HG02885 (cell line): ENCODE measurements around the gene CEP295NL.
"Not testable (repeated sequence)": the region's sequence is repeated elsewhere in the genome, so short reads cannot be mapped to it uniquely, and the experiment has no call there.

ENCODE experiments used
- ATAC-seq: cut with Tn5 transposase; IDR thresholded peaks from one replicate; pipeline ENCODE4 v1.9.1; 2021; ENCODE audit warnings: mild to moderate bottlenecking; ENCODE audit not compliant: unreplicated experiment, poor library complexity

CEP295NL gene

DNA sequence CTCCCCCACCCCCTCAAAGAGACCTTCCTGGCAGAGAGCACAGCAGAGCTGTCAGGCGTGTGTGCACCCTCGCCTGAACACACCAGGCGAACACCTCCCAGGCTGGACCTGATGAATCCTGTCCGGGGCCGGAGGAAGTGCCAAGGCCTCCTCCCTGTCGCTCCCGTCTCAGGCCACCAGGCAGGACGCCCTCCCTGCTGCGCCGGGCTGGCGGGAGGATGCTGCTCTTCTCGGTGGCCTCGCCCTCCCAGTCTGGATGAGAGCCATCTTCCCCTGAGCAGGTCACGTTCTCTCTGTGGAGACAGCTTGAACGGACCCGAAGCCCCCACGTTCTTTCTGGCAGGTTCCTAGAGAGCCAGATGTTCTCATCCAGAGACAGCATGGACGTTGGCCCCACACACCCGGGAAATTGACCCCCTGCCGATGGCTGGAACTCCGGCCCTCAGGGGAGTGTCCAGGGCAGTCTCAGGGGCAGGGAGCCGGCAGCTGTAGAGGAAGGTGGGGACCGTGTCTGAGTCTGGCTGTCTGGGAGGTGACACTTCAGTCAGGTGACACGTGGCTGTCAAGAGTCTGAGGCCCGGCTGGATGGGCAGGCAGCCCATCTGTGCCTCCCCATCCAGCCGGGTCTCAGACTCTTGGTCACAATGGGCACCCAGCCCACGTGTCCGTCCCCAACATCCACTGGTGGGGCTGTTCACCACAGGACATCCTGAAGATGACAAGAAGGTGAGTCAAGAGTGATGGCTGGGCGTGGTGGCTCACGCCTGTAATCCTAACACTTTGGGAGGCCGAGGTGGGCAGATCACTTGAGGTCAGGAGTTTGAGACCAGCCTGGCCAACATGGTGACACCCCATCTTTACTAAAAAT lies 27.1 kb upstream of the CEP295NL start:
- no peak for ATAC-seq

DNA sequence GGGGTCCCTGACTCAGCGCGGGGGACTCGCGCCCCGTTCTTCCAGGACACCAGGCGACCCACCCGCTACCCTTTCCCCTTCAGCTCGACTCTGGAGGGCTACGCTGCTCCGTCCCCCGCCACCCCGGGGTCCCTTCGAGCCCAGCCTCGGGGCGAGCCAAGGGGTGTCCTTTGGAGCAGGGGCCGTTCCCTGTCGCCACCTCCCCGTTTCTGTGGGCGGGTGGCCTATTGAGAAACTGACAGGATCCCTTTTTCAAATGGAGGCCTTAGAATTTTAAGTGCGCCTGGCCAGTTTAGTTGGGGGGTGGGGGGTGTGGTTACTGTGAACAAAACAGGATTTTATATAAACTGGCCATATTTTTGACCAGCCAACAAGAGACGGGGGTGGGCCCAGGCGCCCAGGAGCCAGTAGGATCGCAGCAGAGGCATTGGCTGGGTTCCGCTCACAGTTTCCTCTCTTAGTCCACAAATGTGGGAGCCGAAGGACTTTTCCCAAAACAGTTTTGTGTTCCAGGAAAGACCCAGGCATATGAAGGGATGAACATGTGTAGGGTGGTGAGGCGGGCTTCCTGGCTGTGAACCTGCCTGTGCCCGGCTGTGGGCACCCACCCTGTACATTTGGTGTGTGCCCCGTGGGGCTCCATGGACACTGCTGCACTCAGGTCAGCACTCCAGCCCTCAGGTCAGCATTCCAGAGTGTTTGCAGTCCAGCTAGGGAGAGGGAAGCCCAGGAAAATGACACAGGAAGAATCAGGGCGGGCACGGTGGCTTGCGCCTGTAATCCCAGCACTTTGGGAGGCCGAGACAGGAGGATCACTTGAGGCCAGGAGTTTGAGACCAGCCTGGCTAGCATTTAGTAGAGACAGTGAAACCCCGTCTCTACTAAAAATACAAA lies 22.9 kb upstream of the CEP295NL start:
- no peak for ATAC-seq

DNA sequence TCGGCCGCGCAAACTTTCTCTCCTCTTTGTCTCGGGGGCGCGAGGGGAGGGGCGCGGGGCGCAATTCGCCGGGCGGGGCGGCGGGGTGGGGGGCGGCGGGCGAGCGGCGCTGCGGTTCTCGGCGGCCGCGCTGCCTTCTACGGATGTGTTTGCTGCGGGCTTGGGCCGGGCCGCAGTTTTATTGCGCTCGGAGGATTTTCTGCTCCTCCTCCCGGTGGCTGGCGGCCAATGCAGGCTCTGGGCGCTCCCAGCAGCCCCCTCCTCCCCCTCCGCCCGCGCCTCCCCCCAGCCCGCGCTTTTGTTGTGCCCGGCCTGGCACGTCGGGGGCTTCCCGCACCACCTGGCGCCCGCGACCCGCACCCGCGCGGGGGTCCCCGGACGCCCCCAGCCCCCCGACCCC lies 22.2 kb upstream of the CEP295NL start, which contains the start of gene TIMP2:
TIMP2 (minus strand) TSS at position 154 of the 400 bp plus-strand sequence. CDS start 299 bp downstream, outside the sequence.
- ATAC-seq, result no peak

DNA sequence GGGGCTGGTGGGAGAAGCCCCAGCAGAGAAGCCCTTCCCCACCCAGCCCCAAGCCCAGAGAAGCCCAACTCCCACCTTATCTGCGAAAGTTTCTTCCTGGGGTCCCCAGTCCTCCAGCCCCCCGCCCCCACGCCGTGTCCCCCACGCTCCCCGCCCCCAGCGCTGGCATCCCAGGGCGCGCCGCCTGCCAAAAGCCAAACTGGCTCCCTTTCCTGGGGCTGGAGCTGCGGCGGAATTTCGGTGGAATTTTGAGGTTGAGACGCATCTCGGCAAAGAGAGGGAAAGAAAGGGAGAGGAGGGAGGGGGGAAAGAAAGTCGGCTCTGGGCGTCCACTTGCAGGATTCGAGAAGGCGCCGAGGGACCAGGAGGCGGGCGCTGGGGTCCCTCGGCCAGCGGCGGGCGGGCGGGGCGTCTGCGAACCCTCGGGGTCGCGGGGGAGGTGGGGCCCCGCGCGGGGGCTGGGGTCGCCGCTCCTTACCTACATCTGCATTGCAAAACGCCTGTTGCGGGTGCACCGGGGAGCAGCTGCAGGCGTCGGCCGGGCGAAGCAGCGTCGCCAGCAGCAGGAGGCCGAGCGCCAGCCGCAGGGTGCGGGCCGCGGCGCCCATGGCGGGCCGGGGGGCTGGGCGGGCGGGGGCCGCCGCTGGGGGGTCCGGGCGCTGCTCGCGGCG lies 21.6 kb upstream of the CEP295NL start:
- no peak for ATAC-seq

GRCh38 chr17:78923660-78924453 lies 20.9 kb upstream of the CEP295NL start:
- ATAC-seq, result no peak

DNA sequence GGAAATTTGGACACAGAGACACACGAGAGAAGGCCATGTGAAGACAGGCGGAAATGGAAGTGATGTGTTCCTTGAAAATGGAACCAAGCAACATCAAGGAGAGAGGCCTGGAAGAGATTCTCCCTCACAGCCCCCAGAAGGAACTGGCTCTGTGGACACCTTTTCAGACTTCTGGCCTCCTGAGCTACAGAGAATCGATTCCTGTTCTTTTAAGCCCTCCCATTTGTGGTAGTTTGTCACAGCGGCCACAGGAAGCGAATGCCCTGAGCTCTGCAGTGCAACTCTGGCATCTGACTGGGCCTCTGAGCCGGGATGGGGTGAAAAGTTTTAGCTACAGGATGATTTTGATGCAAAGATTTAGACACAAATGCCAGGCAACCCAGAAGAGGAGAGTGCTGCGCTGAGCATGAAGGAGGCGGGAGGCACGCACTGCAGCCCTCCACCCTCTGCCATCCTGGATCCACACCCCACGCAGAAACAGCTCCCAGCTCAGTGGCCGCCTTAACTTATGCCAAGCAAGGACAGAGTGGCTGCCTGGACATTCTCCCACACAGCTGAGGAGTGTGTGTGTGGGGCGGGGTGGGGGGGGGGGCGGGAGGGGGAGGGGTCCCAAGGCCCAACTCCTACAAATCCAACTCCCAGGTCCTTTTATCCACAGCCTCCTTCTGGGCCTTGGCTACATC lies 20.0 kb upstream of the CEP295NL start:
- ATAC-seq, result no peak

DNA sequence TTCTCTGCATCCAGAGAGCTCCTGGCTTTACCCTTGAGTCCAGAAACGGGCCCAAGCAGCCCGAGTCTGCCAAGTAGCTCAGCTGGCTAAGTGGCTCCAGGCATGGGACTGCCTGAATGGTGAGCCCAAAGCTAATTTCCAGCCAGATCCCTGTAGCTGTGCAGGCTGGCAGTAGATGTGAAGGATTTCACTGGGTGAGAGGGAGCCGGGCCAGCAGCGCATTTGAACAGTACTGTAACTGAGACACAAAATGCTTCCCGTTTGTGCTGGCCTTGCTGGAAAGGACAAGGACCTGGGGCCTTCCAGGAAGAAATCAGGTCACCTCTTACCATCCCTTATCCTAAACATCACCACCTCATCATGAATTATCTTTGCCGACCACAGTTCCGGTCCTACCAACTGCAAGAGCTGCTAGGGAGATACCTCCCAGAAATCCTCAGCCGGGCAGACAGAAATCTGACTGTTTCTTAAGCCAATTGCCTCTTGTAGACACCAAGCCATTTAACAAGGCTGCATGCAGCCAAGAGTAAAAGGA lies 18.5 kb upstream of the CEP295NL start:
- ATAC-seq, result no peak

GRCh38 chr17:78920528-78920927 lies 17.5 kb upstream of the CEP295NL start:
- ATAC-seq, result no peak

DNA sequence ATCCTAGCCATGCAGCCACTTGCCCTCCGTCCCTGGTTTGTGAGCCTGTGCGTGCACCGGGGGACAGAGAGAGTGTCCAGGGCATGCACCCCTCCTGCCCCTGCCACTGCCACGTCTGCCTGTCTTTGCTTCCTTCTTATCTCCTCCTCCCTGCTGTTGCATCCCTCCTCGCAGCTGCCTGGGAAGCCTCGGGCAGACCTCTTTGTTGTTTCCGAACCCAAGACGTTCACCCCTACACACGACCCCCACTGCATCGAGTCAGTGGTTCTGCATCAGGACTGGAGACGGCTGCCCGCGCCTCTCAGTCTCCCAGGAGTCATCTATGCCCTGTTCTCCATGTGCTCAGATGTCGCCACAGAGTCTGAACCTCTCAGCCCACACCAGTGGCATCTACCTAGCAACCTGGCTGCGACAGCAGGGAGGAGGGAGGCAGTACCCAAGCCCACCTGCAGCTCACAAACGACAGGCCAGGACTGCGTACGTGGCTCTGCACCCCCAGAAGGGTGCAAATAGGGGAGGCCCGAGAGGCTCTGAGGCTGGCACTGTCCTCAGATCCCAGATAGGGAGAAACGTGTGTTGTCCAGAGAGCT lies 17.0 kb upstream of the CEP295NL start:
- no peak for ATAC-seq

DNA sequence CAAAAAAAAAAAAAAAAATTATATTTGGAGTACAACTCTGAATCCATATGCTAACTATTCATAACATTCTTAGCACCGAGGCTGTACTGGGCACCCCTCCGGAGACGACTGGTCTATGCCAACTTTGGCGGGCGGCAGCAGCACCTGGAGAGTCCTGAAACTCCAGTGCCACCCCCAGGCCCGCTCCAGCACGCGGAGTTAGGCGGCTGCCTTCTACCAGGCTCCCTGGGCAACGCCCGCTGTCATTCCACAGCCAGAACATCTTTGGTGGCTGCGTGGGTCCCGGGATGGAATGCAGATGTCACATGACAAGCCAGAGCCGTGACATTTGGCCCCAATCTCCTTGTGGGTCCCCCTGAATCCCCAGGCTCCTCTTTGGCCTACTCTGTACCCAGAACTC lies 16.0 kb upstream of the CEP295NL start:
- ATAC-seq, result no peak

GRCh38 chr17:78917451-78918275 lies 14.7 kb upstream of the CEP295NL start:
- no peak for ATAC-seq

GRCh38 chr17:78915872-78916632 lies 13.1 kb upstream of the CEP295NL start:
- ATAC-seq, result no peak

DNA sequence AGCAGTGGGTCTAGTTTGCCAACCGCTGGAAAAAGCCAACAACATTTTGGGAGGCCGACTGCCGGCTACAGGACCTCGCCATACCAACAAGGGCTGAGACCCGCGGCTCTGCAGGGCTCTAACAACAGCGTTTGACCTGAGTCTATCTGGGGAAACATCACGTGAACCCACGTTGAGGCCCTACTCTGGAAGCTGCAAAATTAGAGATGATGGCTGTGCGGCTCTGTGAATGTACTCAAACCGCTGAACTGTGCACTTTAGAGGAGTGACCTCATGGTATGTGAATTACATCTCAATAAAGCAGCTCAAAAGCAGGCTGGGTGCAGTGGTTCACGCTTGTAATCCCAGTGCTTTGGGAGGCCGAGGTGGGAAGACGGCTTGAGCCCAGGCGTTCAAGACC lies 10.1 kb upstream of the CEP295NL start:
- ATAC-seq, result no peak

DNA sequence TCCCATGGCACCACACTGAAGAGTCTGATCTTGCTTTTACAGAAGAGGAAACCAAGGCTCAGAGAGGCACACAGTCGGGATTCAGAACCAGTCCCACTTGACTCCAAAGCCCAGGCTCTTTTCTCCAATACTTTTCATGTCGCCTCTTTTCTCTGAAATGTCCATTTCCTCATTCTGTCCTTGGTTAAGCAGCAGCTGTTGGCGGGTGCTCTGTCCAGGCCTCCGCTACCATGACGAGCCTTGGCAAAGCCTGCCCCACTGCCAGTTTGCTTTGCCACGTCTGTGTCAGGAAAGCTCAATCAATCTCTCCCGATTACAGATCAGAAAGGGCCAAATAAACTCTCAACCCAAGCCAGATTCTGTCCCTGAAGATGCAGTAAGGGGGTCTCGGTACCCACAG lies 9.1 kb upstream of the CEP295NL start:
- ATAC-seq, result no peak

GRCh38 chr17:78911543-78911942 lies 8.5 kb upstream of the CEP295NL start:
- not testable (repeated sequence) for ATAC-seq

- ATAC-seq, result no peak
Measured at GRCh38 chr17:78910497-78911284, 7.7 kb upstream of the CEP295NL start.
